NB4 (cell line): ENCODE results near the gene TXNRD3.

Experiments used
- DNase-seq: peaks from one replicate; pipeline ENCODE4 v3.0.0; 2010; ENCODE audit warnings: low read depth
- H3K4me3 ChIP-seq: one replicate; pipeline ENCODE4 v1.5.1; 2011; ENCODE audit warnings: mild to moderate bottlenecking, low read depth, low read length, moderate library complexity
- CTCF ChIP-seq: IDR thresholded peaks from one replicate; pipeline ENCODE4 v1.5.1; 2012; ENCODE audit warnings: low read depth, low read length
- MAX ChIP-seq: IDR thresholded peaks from 2 replicates; pipeline ENCODE4 v1.6.1; 2011; ENCODE audit warnings: low read depth, low read length
- MYC ChIP-seq: IDR thresholded peaks from 2 replicates; pipeline ENCODE4 v1.6.1; 2011; ENCODE audit warnings: low read depth, low read length
- POLR2A ChIP-seq: IDR thresholded peaks from 2 replicates; pipeline ENCODE4 v1.6.1; 2011; ENCODE audit warnings: mild to moderate bottlenecking; ENCODE audit not compliant: insufficient read length; ENCODE audit errors: extremely low read depth

Gene TXNRD3

GRCh38 chr3:126663750-126664149, 8.8 kb upstream of the TXNRD3 start:
- DNase-seq: no peak
- H3K4me3 ChIP-seq: no peak overlapping the region
- TF ChIP-seq MYC: no peak
- no peak for TF ChIP-seq POLR2A
- no peak for TF ChIP-seq CTCF
- no peak for TF ChIP-seq MAX

GRCh38 chr3:126663257-126663656, 8.3 kb upstream of the TXNRD3 start:
- TF ChIP-seq POLR2A: no peak
- TF ChIP-seq MYC: no peak
- TF ChIP-seq CTCF: no peak
- TF ChIP-seq MAX: no peak
- no peak overlapping the region for H3K4me3 ChIP-seq
- no peak for DNase-seq

- DNase-seq: no peak
- TF ChIP-seq MYC: no peak
- H3K4me3 ChIP-seq: no peak overlapping the region
These were observed 6.8 kb upstream of the TXNRD3 start for GRCh38 chr3:126661532-126662364.

GRCh38 chr3:126659915-126660886, 5.3 kb upstream of the TXNRD3 start:
- TF ChIP-seq POLR2A (no peak), MAX (no peak), CTCF (no peak), MYC (no peak)
- no peak overlapping the region for H3K4me3 ChIP-seq
- peak; percentile 16 for DNase-seq

- TF ChIP-seq MYC (no peak), CTCF (no peak), POLR2A (no peak), MAX (no peak)
- DNase-seq: no peak
- H3K4me3 ChIP-seq: no peak overlapping the region
These were observed 3.7 kb upstream of the TXNRD3 start for GRCh38 chr3:126658584-126658983.

GRCh38 chr3:126657901-126658300, 3.0 kb upstream of the TXNRD3 start:
- no peak for DNase-seq
- no peak overlapping the region for H3K4me3 ChIP-seq
- TF ChIP-seq MYC (no peak), POLR2A (no peak), CTCF (no peak), MAX (no peak)
